Upper lobe of left lung (tissue), 4 donors: ENCODE measurements around the gene ACTN1.

Experiments
- EP300 ChIP-seq, 4 donors: sonication (generic); formaldehyde crosslinking; IDR thresholded peaks; one replicate each; pipeline ENCODE4 v1.5.1; 2017; ENCODE audit warnings: antibody characterized with exemption in 4 of 4, control low read depth in 2 of 4
- POLR2A ChIP-seq, 4 donors: fragments of 450-650 bp; IDR thresholded peaks; one replicate each; pipeline ENCODE4 v1.5.1; 2016 to 2017; ENCODE audit warnings: antibody characterized with exemption in 4 of 4, mild to moderate bottlenecking in 2 of 4
- POLR2AphosphoS5 ChIP-seq, 2 donors: sonication (generic); formaldehyde crosslinking; IDR thresholded peaks; one replicate each; pipeline ENCODE4 v1.5.1; 2017; ENCODE audit warnings: antibody characterized with exemption in 2 of 2
- TF ChIP-seq, protein P1 (sequence below), 6 experiments: fragments of 450-650 bp in 4 of 6; fragments of 200-600 bp in 2 of 6; sonication (generic) in 2 of 6; IDR thresholded peaks; one replicate each; pipeline ENCODE4 v1.5.1; 2016 to 2019; ENCODE audit warnings: antibody characterized with exemption in 6 of 6

DNA sequence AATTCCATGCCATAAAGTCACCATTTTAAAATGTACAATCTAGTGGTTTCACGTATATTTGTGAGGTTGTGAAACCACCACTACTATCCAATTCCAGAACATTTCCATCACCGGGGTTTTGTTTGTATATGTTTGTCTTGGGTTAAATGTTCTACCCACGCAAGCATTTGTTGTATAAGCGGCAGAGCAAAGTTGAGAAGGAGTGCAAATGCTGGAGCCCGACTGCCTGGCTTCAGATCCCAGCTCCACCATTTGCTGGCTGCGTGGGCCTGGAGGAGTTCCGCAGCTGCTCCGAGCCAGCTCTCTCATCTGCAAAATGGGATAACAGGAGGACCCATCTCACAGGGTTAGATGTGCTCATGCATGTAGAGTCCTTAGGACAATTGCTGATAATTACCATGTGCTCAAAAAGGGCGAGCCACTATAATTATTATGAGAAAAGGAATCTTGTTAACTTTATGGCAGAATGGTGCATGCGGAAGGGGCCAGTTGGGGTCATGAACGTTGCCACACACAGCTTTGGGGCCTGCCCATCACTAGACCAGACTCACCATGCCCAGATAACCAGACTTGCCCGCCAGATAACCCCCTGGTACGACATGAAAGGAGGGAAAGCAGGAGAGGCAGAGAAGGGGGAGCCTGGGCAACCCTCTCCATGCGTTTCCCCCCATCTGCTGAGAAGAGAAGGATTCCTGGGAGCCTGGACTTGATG, 6.4 kb downstream of the ACTN1 start:
- TF ChIP-seq, protein P1, sequence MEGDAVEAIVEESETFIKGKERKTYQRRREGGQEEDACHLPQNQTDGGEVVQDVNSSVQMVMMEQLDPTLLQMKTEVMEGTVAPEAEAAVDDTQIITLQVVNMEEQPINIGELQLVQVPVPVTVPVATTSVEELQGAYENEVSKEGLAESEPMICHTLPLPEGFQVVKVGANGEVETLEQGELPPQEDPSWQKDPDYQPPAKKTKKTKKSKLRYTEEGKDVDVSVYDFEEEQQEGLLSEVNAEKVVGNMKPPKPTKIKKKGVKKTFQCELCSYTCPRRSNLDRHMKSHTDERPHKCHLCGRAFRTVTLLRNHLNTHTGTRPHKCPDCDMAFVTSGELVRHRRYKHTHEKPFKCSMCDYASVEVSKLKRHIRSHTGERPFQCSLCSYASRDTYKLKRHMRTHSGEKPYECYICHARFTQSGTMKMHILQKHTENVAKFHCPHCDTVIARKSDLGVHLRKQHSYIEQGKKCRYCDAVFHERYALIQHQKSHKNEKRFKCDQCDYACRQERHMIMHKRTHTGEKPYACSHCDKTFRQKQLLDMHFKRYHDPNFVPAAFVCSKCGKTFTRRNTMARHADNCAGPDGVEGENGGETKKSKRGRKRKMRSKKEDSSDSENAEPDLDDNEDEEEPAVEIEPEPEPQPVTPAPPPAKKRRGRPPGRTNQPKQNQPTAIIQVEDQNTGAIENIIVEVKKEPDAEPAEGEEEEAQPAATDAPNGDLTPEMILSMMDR (IDR thresholded peaks at IDR 0.05): no peak
- TF ChIP-seq POLR2AphosphoS5 (IDR thresholded peaks at IDR 0.05) (no peak), EP300 (IDR thresholded peaks at IDR 0.05) (no peak), POLR2A (IDR thresholded peaks at IDR 0.05) (no peak)
